Nephron (organoid): ENCODE measurements around the gene PNPO.

Experiments
- H3K27ac Mint-ChIP-seq, 3 experiments: 2 replicates each; pipeline ENCODE4 v1.8.0; 2020; ENCODE audit warnings: mixed read lengths in 3 of 3, mild to moderate bottlenecking in 2 of 3, moderate library complexity in 1 of 3
- H3K27me3 Mint-ChIP-seq: 2 replicates; pipeline ENCODE4 v1.8.0; 2021; ENCODE audit warnings: low read depth, mild to moderate bottlenecking, moderate library complexity, mixed read lengths
- H3K36me3 Mint-ChIP-seq: 2 replicates; pipeline ENCODE4 v1.8.0; 2020; ENCODE audit warnings: low read depth, mixed read lengths
- H3K4me1 Mint-ChIP-seq: 2 replicates; pipeline ENCODE4 v1.8.0; 2020; ENCODE audit warnings: mixed read lengths
- H3K4me3 Mint-ChIP-seq, 3 experiments: 2 replicates each; pipeline ENCODE4 v1.8.0; 2020; ENCODE audit warnings: mild to moderate bottlenecking in 3 of 3, mixed read lengths in 3 of 3, moderate library complexity in 2 of 3
- H3K9me3 Mint-ChIP-seq: 2 replicates; pipeline ENCODE4 v1.8.0; 2020; ENCODE audit warnings: mixed read lengths
- CTCF ChIP-seq, 3 experiments: fragments of 200-600 bp; sonication (generic); IDR thresholded peaks; one replicate each; pipeline ENCODE4 v1.5.0; 2021; ENCODE audit warnings: antibody characterized with exemption in 3 of 3; ENCODE audit not compliant: unreplicated experiment in 3 of 3

PNPO gene

DNA sequence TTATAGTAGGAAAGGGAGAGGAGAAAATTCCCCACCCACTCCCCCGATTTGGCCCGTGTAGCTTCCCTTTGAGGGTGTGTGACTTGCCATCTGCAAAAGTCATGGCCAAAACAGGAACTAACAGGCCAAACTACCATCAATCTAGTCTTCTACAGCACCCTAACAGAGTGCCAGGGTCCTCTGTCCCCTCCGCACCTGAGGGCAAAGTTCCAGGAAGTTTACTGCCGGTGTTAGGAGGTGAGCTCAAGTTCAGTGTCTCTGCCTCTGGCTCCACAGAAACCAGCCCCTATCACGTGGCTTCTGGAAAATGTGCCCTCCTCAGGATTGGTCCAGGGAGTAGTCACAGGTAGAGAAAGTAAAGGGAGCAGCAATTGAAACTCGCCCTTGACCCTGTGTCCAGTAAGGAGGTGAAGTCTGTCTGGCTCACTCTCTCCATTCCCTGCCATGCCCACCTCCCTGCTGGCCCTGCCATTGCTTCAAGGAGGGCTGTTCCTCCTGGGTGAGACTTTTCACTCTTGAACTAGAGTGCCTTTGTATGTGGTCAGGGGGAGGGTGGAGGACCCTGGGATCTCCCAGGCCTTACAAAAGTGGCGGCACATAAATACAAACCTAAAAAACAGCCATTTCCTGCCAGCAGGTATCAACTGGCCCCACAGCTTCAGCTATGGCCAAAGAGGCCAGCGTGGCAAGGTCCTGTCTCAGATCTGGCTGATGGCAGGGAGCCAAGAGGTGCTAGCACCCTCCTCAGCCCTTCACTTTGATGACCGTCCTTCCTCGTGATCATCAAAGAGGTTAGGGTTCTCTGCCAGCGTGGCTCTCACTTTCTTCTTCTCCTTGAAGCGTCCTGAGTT is 11.0 kb downstream of the PNPO start:
- Mint-ChIP-seq H3K27ac (peak overlapping the region; percentile 8 to 70 (median 44)), H3K9me3 (no peaks in the 10 kb centered on the region), H3K4me1 (peaks cover 21% of the 10 kb centered on the region), H3K27me3 (no peaks in the 10 kb centered on the region), H3K36me3 (no peaks in the 10 kb centered on the region), H3K4me3 (no peak overlapping the region)
- TF ChIP-seq CTCF (IDR thresholded peaks at IDR 0.05; ENCODE audit: unreplicated experiment in 3 of 3) = no peak

- H3K4me1 Mint-ChIP-seq = peaks cover 29% of the 10 kb centered on the region
- H3K27me3 Mint-ChIP-seq = no peaks in the 10 kb centered on the region
- peak overlapping the region in 2 of 3 experiments; percentile 23 to 49 for H3K27ac Mint-ChIP-seq
- TF ChIP-seq CTCF (IDR thresholded peaks at IDR 0.05; ENCODE audit: unreplicated experiment in 3 of 3) = peak in 1 of 3 experiments; percentile 12
- H3K9me3 Mint-ChIP-seq = no peaks in the 10 kb centered on the region
- H3K4me3 Mint-ChIP-seq = no peak overlapping the region
- no peaks in the 10 kb centered on the region for H3K36me3 Mint-ChIP-seq
These were observed 12.5 kb downstream of the PNPO start for GRCh38 chr17:47953909-47954308.

- TF ChIP-seq CTCF (IDR thresholded peaks at IDR 0.05; ENCODE audit: unreplicated experiment in 3 of 3) = no peak
- no peaks in the 10 kb centered on the region for H3K9me3 Mint-ChIP-seq
- H3K4me1 Mint-ChIP-seq = peaks cover 34% of the 10 kb centered on the region
- peak overlapping the region; percentile 78 to 86 (median 82) for H3K27ac Mint-ChIP-seq
- H3K36me3 Mint-ChIP-seq = no peaks in the 10 kb centered on the region
- H3K4me3 Mint-ChIP-seq = peak overlapping the region in 2 of 3 experiments; percentile 41 to 60
- H3K27me3 Mint-ChIP-seq = peaks cover 4% of the 10 kb centered on the region
These were observed 14.4 kb downstream of the PNPO start for GRCh38 chr17:47955497-47956461.

- Mint-ChIP-seq H3K4me1 (peaks cover 34% of the 10 kb centered on the region), H3K9me3 (no peaks in the 10 kb centered on the region), H3K36me3 (no peaks in the 10 kb centered on the region), H3K27me3 (peaks cover 8% of the 10 kb centered on the region), H3K4me3 (peak overlapping the region; percentile 76 to 81 (median 76)), H3K27ac (peak overlapping the region; percentile 80 to 92 (median 86))
- TF ChIP-seq CTCF (IDR thresholded peaks at IDR 0.05; ENCODE audit: unreplicated experiment in 3 of 3) = no peak
These were observed 15.6 kb downstream of the PNPO start for GRCh38 chr17:47956791-47957590.

DNA sequence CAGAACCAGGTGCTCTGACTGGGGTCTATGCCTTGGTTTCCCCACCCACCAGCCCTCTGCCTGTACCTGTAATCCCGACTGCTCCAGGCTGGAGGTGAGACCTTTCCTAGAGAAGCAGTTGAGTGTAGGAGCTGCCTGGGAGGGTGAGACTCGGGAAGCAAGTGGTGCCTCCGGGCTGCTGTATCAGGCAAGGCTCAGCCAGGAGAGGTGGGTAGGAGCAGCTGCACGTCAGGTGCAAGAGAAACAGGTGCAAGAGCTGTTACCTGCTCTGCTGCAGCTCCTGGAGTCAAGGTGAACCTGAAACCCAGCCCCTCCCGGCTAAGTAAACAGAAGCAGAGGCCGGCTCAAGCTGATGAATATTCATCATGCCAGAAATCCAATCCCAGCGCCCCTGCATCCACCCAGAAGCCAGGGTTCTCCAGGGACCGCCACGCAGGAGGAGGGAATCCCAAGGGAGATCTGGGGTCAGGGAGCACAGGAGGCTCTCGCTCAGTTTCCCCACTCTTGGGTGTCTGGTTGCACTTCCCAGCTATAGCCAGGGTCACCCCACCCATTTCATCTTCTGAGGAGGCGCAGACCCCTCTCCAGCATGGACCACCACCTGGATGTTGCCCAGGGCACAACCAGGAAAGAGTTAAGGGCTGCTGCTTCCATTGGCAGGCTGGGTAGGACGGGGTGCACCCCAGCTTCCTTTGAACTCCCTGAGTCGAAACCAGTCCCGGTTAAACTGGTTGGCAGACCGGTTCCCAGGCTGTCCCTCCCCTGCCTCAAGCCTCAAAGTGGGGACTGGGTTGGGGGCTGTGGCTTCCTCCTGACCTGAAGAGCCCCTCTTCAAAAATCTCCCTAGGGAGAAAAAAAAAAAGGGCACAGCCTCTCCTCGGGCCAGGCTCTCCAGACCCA is 16.5 kb downstream of the PNPO start, which contains the start of gene PRR15L:
Gene PRR15L, minus strand, starts transcription at position 293 of the 900 bp plus-strand sequence. CDS start 4,649 bp downstream, outside the sequence.
- Mint-ChIP-seq H3K4me3 (peak within 1 kb of the TSS; percentile 76 to 81 (median 76)), H3K9me3 (no peaks in the 10 kb centered on the region), H3K36me3 (no peaks in the 10 kb centered on the region), H3K27ac (peak within 1 kb of the TSS; percentile 85 to 92 (median 86)), H3K27me3 (peaks cover 9% of the 10 kb centered on the region), H3K4me1 (peaks cover 34% of the 10 kb centered on the region)
- TF ChIP-seq CTCF (IDR thresholded peaks at IDR 0.05; ENCODE audit: unreplicated experiment in 3 of 3) = no peak
